HCT116 (cell line): ENCODE measurements around the gene NF2. TPM values are rescaled to one million over a fixed set of nuclear protein-coding genes. Genes with fewer than 3 reads are reported as not detected.

Source experiments
- ATAC-seq: fragments of 200-7000 bp; cut with Tn5 transposase; 2 replicates; pipeline ENCODE4 v1.9.1; 2020; ENCODE audit warnings: mild to moderate bottlenecking, moderate library complexity
- BruUV-seq: library from RNA; stranded (reverse); fragments of 400-500 nt; replicated peaks from 2 replicates; lab custom pipeline; 2021; lab: Mats Ljungman, UMichigan
- CTCF ChIA-PET: fragments of 300-600 bp; sonication (Branson Sonifier 250); formaldehyde crosslinking; loops from one replicate; lab custom pipeline; 2021; ENCODE audit warnings: antibody characterized with exemption; lab: Charles Lee
- POLR2A ChIA-PET: fragments of 300-600, 350-600 bp; sonication (Branson Sonifier 250); formaldehyde crosslinking; loops from one replicate; lab custom pipeline; 2021; ENCODE audit warnings: antibody characterized with exemption; lab: Charles Lee
- RAD21 ChIA-PET, 2 experiments: fragments of 300-600 bp; sonication (Branson Sonifier 250); formaldehyde crosslinking; loops; one replicate each; lab custom pipeline; 2023; ENCODE audit warnings: low total read pairs in 2 of 2; ENCODE audit not compliant: uncharacterized antibody in 2 of 2, unreplicated experiment in 2 of 2, low non-redundant PET in 1 of 2; lab: Charles Lee
- DNase-seq: peaks from one replicate; pipeline ENCODE4 v3.0.0-alpha.2; 2010; ENCODE audit warnings: low read depth, low spot score
- H2AFZ ChIP-seq: fragments of 200-600 bp; shearing (Covaris generic), sonication (generic); 2 replicates; pipeline ENCODE4 v1.6.1; 2017; ENCODE audit warnings: low read depth, mixed run types, mixed read lengths, antibody characterized with exemption, low read length; ENCODE audit not compliant: poor library complexity, severe bottlenecking
- H3K27ac ChIP-seq: 2 replicates; pipeline ENCODE4 v1.5.1; 2012; ENCODE audit warnings: low read depth, low read length
- H3K27me3 ChIP-seq: fragments of 200-600 bp; sonication (generic); 2 replicates; pipeline ENCODE4 v1.6.1; 2016; ENCODE audit warnings: mixed run types, low read length, mixed read lengths; ENCODE audit not compliant: insufficient read depth
- H3K36me3 ChIP-seq, 2 experiments: fragments of 200-500 bp in 1 of 2; fragments of 200-600 bp in 1 of 2; sonication (Bioruptor generic) in 1 of 2; sonication (generic) in 1 of 2; 2 replicates each; pipeline versions ENCODE4 v1.5.1 to v1.6.1; 2014 to 2016; ENCODE audit warnings: low read length in 2 of 2, inconsistent platforms in 1 of 2, mixed read lengths in 1 of 2, mixed run types in 1 of 2; ENCODE audit not compliant: insufficient read depth in 2 of 2, control insufficient read depth in 1 of 2
- H3K4me1 ChIP-seq, 2 experiments: fragments of 200-600 bp in 1 of 2; sonication (generic) in 1 of 2; 2 replicates each; pipeline versions ENCODE4 v1.5.1 to v1.6.1; 2012 to 2017; ENCODE audit warnings: low read length in 2 of 2, inconsistent platforms in 1 of 2, mild to moderate bottlenecking in 1 of 2, mixed read lengths in 1 of 2, mixed run types in 1 of 2, moderate library complexity in 1 of 2; ENCODE audit not compliant: insufficient read depth in 2 of 2, control insufficient read depth in 1 of 2
- H3K4me2 ChIP-seq: fragments of 200-600 bp; sonication (generic); 2 replicates; pipeline ENCODE4 v1.6.1; 2017; ENCODE audit warnings: mixed run types, low read length, mixed read lengths
- H3K4me3 ChIP-seq, 2 experiments: fragments of 200-600 bp in 1 of 2; sonication (generic) in 1 of 2; replicated peaks in 1 of 2; 2 replicates each; pipeline ENCODE4 v1.5.1; 2011 to 2016; ENCODE audit warnings: low read length in 2 of 2, control low read depth in 1 of 2, low read depth in 1 of 2, mild to moderate bottlenecking in 1 of 2, mixed read lengths in 1 of 2, mixed run types in 1 of 2
- H3K79me2 ChIP-seq: fragments of 200-600 bp; sonication (generic); 2 replicates; pipeline ENCODE4 v1.6.1; 2017; ENCODE audit warnings: mild to moderate bottlenecking, mixed run types, low read length, moderate library complexity, mixed read lengths; ENCODE audit not compliant: insufficient read depth
- H3K9ac ChIP-seq: fragments of 200-600 bp; sonication (generic); 2 replicates; pipeline ENCODE4 v1.6.1; 2016; ENCODE audit warnings: low read length, mixed read lengths
- H3K9me2 ChIP-seq: fragments of 200-600 bp; sonication (generic), shearing (Covaris generic); 2 replicates; pipeline ENCODE4 v1.6.1; 2017; ENCODE audit warnings: mixed run types, mild to moderate bottlenecking, moderate library complexity; ENCODE audit not compliant: insufficient read depth
- H3K9me3 ChIP-seq, 2 experiments: fragments of 200-500 bp in 1 of 2; fragments of 200-600 bp in 1 of 2; sonication (Bioruptor generic) in 1 of 2; sonication (generic) in 1 of 2; 2 replicates each; pipeline ENCODE4 v1.6.1; 2014 to 2017; ENCODE audit warnings: low read length in 2 of 2, mixed read lengths in 2 of 2, inconsistent platforms in 1 of 2, low read depth in 1 of 2, mild to moderate bottlenecking in 1 of 2, mixed run types in 1 of 2, moderate library complexity in 1 of 2; ENCODE audit not compliant: control insufficient read depth in 1 of 2, insufficient read depth in 1 of 2
- H4K20me1 ChIP-seq: fragments of 200-600 bp; sonication (generic), shearing (Covaris generic); 2 replicates; pipeline ENCODE4 v1.6.1; 2017; ENCODE audit warnings: mixed run types, mild to moderate bottlenecking, moderate library complexity; ENCODE audit not compliant: insufficient read depth
- CEBPB ChIP-seq: IDR thresholded peaks from 2 replicates; pipeline ENCODE4 v1.6.1; 2012; ENCODE audit warnings: low read depth
- EGR1 ChIP-seq: IDR thresholded peaks from 2 replicates; pipeline ENCODE4 v1.6.1; 2012; ENCODE audit warnings: low read depth
- EZH2 ChIP-seq: fragments of 200-600 bp; sonication (generic); IDR thresholded peaks from 2 replicates; pipeline ENCODE4 v1.6.1; 2017; ENCODE audit warnings: antibody characterized with exemption, mixed run types
- EZH2phosphoT487 ChIP-seq: fragments of 200-600 bp; IDR thresholded peaks from 2 replicates; pipeline ENCODE4 v1.6.1; 2018; ENCODE audit warnings: antibody characterized with exemption, borderline replicate concordance
- POLR2A ChIP-seq: IDR thresholded peaks from 2 replicates; pipeline ENCODE4 v1.7.0; 2011; ENCODE audit warnings: borderline replicate concordance; ENCODE audit not compliant: insufficient read depth, insufficient read length; ENCODE audit errors: extremely low read depth
- SIN3A ChIP-seq: IDR thresholded peaks from 2 replicates; pipeline ENCODE4 v1.6.1; 2012; ENCODE audit warnings: low read depth
- TCF7L2 ChIP-seq: IDR thresholded peaks from 2 replicates; pipeline ENCODE4 v1.7.0; 2011; ENCODE audit warnings: borderline replicate concordance, inconsistent platforms; ENCODE audit not compliant: insufficient read depth, insufficient read length; ENCODE audit errors: extremely low read depth
- intact Hi-C: fragments of 100-400 bp; cut with micrococcal nuclease; formaldehyde crosslinking; loops from 2 replicates; pipeline ENCODE4 v1.10.0; 2022
- total RNA-seq: library from RNA; stranded (reverse); gene quantifications from one replicate; pipeline ENCODE4 v1.2.1, GENCODE V29; 2021; ENCODE audit not compliant: unreplicated experiment
- TF ChIP-seq, protein P1 (sequence below), 3 experiments: fragments of 200-600 bp in 1 of 3; sonication (generic) in 1 of 3; IDR thresholded peaks in 2 of 3; conservative IDR thresholded peaks in 1 of 3; 2 replicates each; pipeline ENCODE4 v1.5.1; 2012 to 2017; ENCODE audit warnings: low read depth in 2 of 3, low read length in 2 of 3, antibody characterized with exemption in 1 of 3, borderline replicate concordance in 1 of 3, control low read depth in 1 of 3, mild to moderate bottlenecking in 1 of 3, mixed read lengths in 1 of 3, mixed run types in 1 of 3, moderate library complexity in 1 of 3; ENCODE audit not compliant: insufficient read depth in 1 of 3
- TF ChIP-seq, protein P2 (sequence below): IDR thresholded peaks from 2 replicates; pipeline ENCODE4 v1.6.1; 2011; ENCODE audit warnings: mild to moderate bottlenecking, low read length, moderate library complexity; ENCODE audit not compliant: insufficient replicate concordance; ENCODE audit errors: extremely low read depth
- TF ChIP-seq, protein P3 (sequence below): IDR thresholded peaks from 2 replicates; pipeline ENCODE4 v1.6.1; 2012

Gene NF2
- total RNA-seq, 1 experiment from 2014 or later, result 70.2 TPM

DNA sequence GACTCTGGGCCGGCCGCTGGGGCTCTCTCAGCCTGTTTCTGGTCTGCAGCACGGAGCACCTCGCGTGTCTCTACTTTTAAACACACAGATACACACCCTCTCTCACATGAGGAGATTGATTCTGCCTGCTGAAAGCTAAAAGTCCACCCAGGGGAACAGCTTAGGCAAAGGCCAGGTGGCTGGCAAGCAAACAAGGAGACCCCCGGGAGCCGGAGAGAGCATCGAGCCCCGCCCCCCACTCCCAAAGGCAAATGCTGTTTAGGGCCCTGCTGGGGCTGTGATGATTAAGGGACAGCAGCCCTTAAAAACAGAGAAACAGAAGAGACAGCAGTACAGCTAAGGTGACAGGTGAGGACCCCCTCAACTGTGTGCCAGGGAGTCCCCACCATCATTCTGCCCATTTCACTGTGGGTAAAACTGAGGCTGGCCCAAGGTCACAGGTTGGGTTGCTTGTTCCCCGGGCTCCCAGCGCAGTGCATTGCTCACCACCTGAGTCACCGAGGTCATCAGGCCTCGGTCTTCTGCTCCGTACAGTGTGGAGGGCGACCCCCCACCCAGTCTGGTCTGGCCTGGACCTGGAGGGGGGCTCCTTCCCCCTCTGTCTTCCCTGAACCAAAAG is 123.2 kb downstream of the NF2 start:
- H2AFZ ChIP-seq, result no peak overlapping the region
- no peak for DNase-seq
- no TSS peak for BruUV-seq
- no peaks in the 10 kb centered on the region for H3K79me2 ChIP-seq
- TF ChIP-seq EGR1 (no peak), POLR2A (no peak), EZH2phosphoT487 (no peak), EZH2 (no peak), CEBPB (no peak), TCF7L2 (no peak), SIN3A (no peak)
- TF ChIP-seq, protein P1, sequence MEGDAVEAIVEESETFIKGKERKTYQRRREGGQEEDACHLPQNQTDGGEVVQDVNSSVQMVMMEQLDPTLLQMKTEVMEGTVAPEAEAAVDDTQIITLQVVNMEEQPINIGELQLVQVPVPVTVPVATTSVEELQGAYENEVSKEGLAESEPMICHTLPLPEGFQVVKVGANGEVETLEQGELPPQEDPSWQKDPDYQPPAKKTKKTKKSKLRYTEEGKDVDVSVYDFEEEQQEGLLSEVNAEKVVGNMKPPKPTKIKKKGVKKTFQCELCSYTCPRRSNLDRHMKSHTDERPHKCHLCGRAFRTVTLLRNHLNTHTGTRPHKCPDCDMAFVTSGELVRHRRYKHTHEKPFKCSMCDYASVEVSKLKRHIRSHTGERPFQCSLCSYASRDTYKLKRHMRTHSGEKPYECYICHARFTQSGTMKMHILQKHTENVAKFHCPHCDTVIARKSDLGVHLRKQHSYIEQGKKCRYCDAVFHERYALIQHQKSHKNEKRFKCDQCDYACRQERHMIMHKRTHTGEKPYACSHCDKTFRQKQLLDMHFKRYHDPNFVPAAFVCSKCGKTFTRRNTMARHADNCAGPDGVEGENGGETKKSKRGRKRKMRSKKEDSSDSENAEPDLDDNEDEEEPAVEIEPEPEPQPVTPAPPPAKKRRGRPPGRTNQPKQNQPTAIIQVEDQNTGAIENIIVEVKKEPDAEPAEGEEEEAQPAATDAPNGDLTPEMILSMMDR (IDR thresholded peaks at IDR 0.05 in 2 of 3, conservative IDR thresholded peaks at IDR 0.05 in 1 of 3; ENCODE audit: borderline replicate concordance in 1 of 3, insufficient read depth in 1 of 3, low read depth in 2 of 3, low read length in 2 of 3), result no peak
- TF ChIP-seq, protein P2, sequence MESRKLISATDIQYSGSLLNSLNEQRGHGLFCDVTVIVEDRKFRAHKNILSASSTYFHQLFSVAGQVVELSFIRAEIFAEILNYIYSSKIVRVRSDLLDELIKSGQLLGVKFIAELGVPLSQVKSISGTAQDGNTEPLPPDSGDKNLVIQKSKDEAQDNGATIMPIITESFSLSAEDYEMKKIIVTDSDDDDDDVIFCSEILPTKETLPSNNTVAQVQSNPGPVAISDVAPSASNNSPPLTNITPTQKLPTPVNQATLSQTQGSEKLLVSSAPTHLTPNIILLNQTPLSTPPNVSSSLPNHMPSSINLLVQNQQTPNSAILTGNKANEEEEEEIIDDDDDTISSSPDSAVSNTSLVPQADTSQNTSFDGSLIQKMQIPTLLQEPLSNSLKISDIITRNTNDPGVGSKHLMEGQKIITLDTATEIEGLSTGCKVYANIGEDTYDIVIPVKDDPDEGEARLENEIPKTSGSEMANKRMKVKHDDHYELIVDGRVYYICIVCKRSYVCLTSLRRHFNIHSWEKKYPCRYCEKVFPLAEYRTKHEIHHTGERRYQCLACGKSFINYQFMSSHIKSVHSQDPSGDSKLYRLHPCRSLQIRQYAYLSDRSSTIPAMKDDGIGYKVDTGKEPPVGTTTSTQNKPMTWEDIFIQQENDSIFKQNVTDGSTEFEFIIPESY, result no peak
- TF ChIP-seq, protein P3, sequence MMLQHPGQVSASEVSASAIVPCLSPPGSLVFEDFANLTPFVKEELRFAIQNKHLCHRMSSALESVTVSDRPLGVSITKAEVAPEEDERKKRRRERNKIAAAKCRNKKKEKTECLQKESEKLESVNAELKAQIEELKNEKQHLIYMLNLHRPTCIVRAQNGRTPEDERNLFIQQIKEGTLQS, result no peak
- peaks cover 0 to 11% of the 10 kb centered on the region in 2 experiments; a peak in 2 of 4 replicates for H3K4me1 ChIP-seq
- no peaks in the 10 kb centered on the region for H3K36me3 ChIP-seq
- no peaks in the 10 kb centered on the region for H3K27me3 ChIP-seq
- ChIA-PET CTCF (interaction anchor here (0.6 to 1.2 kb wide), 2 partner anchors 362 to 553 kb away, joined by 3 to 6 read pairs; no protein-coding TSS in a partner anchor), POLR2A (no interaction called here), RAD21 (no interaction called here)
- no peak overlapping the region for H3K4me3 ChIP-seq
- no peaks in the 10 kb centered on the region for H3K9me3 ChIP-seq
- H3K4me2 ChIP-seq, result peak overlapping the region; percentile 25; the same call in 1 of the 2 replicates
- no peaks in the 10 kb centered on the region for H4K20me1 ChIP-seq
- ATAC-seq, result peak; percentile 42
- H3K9ac ChIP-seq, result no peak overlapping the region
- intact Hi-C loops, result no loop called here
- H3K9me2 ChIP-seq, result no peaks in the 10 kb centered on the region
- no peak overlapping the region for H3K27ac ChIP-seq
